ENCODE data around the gene DAAM1.
A peak's percentile ranks its signal among the peaks of the same experiment; 100 is the strongest.

The DAAM1 gene

DNA sequence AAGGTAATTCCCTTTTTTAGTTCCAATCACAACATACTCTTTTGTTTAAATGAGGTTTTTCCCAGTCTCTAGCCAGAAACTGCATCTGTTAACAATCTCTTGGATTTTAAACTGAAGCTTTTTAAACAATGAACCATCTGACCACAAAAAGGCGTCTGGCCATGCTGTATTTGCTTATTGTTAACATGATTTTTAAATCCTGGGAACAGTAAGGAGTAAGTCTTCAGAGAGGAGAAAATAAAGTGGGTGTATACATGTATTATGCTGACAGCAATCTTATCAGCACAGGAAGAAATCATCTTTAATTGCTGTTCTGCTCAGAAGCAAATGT lies 106.2 kb downstream of the DAAM1 start:
- no peak overlapping the region for H3K4me3 ChIP-seq (ENCODE audit: low read length in 2 of 2)
- H3K9ac ChIP-seq (ENCODE audit: low read depth in 1 of 2, low read length in 2 of 2), result no peak overlapping the region
- H3K36me3 ChIP-seq (ENCODE audit: control insufficient read depth in 2 of 2, insufficient read depth in 2 of 2, low read length in 2 of 2), result peaks cover 8 to 11% of the 10 kb centered on the region in 2 donors

DNA sequence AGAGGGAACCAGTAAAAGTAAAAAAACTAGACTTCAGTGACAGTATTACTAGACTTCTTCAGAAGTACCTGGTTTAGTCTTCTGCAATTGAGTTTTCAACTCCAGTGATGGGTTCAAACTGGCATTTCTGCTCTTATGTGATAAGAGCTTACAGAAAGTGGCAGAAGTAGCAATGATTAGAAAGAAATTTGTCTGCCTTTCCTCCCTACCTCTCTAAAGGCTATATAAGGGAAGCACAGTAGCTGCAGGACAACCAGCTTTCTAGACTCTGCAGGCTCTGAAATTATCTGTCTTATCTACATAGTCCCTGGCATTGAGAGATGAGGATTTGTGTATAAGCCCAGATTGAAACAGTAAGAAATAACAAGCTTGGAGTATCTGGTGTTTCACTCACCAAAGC lies 107.5 kb downstream of the DAAM1 start:
- Histone ChIP-seq H3K27ac (ENCODE audit: low read depth in 2 of 2, low read length in 2 of 2) (no peak overlapping the region), H3K36me3 (ENCODE audit: control insufficient read depth in 2 of 2, insufficient read depth in 2 of 2, low read length in 2 of 2) (peaks cover 8 to 11% of the 10 kb centered on the region in 2 donors), H3K4me1 (ENCODE audit: control insufficient read depth in 2 of 2, insufficient read depth in 2 of 2, low read length in 2 of 2) (no peaks in the 10 kb centered on the region), H3K9me3 (ENCODE audit: control insufficient read depth in 2 of 2, low read length in 2 of 2) (no peaks in the 10 kb centered on the region), H3K27me3 (ENCODE audit: control insufficient read depth in 2 of 2, insufficient read depth in 2 of 2, low read length in 2 of 2) (no peaks in the 10 kb centered on the region), H3K9ac (ENCODE audit: low read depth in 1 of 2, low read length in 2 of 2) (no peak overlapping the region), H3K4me3 (ENCODE audit: low read length in 2 of 2) (no peak overlapping the region)

More for the DNA sequence above, 106.2 kb downstream of the DAAM1 start:
- no peaks in the 10 kb centered on the region for H3K9me3 ChIP-seq (ENCODE audit: control insufficient read depth in 2 of 2, low read length in 2 of 2)
- no peaks in the 10 kb centered on the region for H3K4me1 ChIP-seq (ENCODE audit: control insufficient read depth in 2 of 2, insufficient read depth in 2 of 2, low read length in 2 of 2)
- peak overlapping the region in 1 of 2 donors; percentile 1 for H3K27ac ChIP-seq (ENCODE audit: low read depth in 2 of 2, low read length in 2 of 2)
- H3K27me3 ChIP-seq (ENCODE audit: control insufficient read depth in 2 of 2, insufficient read depth in 2 of 2, low read length in 2 of 2), result no peaks in the 10 kb centered on the region

DNA sequence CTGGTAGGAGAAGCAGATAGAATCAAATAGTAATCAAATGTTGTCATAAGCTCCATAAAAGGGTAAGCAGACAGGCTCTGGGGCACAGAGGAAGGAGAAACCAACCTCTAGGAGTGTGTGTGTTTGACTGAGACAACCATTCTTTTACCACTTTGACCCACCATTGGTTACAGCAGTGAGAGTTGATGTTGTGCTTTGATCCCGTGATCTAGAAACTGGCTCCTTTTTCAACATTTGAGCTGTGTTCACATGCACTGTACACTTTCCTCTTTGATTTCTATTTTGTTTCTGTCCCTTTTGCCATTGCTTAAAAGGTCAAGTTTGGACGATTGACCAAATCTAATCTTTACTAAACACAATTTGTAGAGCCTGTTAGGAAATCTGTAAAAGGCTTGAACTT lies 108.0 kb downstream of the DAAM1 start:
- Histone ChIP-seq H3K4me3 (ENCODE audit: low read length in 2 of 2) (no peak overlapping the region), H3K4me1 (ENCODE audit: control insufficient read depth in 2 of 2, insufficient read depth in 2 of 2, low read length in 2 of 2) (no peaks in the 10 kb centered on the region), H3K9me3 (ENCODE audit: control insufficient read depth in 2 of 2, low read length in 2 of 2) (no peaks in the 10 kb centered on the region), H3K27me3 (ENCODE audit: control insufficient read depth in 2 of 2, insufficient read depth in 2 of 2, low read length in 2 of 2) (no peaks in the 10 kb centered on the region), H3K36me3 (ENCODE audit: control insufficient read depth in 2 of 2, insufficient read depth in 2 of 2, low read length in 2 of 2) (peaks cover 8 to 10% of the 10 kb centered on the region in 2 donors), H3K27ac (ENCODE audit: low read depth in 2 of 2, low read length in 2 of 2) (no peak overlapping the region), H3K9ac (ENCODE audit: low read depth in 1 of 2, low read length in 2 of 2) (no peak overlapping the region)

DNA sequence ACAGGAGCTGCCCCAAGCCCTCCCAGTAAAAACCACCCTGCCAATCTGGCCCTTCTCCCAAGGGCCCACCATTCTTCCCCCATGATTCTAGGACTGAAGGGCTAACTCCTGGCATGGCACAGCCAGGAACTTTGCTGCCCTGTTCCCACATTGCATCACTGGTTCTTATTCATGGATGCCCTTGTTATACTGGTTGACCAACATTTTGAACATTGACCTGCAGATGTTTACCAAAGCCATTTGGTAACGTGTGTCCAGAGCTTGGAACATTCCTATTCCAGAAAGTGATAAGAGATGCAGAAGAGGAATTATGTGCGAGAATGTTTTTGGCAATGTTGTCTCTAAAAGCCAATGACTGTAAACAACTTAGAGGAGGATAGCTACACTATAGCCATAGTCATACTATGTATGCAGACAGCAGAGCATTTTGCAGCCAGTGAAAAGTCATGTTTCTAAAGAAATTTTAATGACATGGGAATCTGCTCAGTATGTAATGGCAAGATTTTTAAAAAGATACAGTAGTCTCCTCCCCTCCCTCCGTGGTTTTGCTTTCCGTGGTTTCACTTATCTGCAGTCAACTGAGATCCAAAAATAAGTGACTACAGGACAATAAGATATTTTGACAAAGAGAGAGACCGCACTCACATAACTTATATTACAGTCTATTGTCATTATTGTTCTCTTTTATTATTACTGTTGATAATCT lies 108.8 kb downstream of the DAAM1 start:
- no peak overlapping the region for H3K27ac ChIP-seq (ENCODE audit: low read depth in 2 of 2, low read length in 2 of 2)

DNA sequence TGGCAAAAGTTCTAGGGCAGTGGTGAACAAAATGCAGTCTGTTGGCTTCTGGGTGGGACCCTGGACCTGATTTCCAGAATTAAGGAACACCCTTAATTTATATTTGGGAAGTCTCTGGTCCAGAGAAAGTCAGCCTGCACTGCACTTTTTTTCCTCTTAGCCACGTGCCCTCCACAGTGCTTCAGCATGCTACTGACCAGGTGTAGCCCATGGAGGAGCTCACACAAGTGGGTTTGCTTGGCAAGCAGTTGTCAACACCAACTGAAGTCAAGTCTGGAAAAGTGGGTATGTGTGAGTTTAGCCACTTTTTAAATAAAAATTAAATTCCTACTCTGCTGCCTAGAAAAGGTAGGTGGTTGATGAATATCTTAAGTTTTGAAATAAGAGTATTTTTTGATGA lies 111.3 kb downstream of the DAAM1 start:
- Histone ChIP-seq H3K36me3 (ENCODE audit: control insufficient read depth in 2 of 2, insufficient read depth in 2 of 2, low read length in 2 of 2) (no peaks in the 10 kb centered on the region), H3K27me3 (ENCODE audit: control insufficient read depth in 2 of 2, insufficient read depth in 2 of 2, low read length in 2 of 2) (no peaks in the 10 kb centered on the region), H3K27ac (ENCODE audit: low read depth in 2 of 2, low read length in 2 of 2) (no peak overlapping the region), H3K4me1 (ENCODE audit: control insufficient read depth in 2 of 2, insufficient read depth in 2 of 2, low read length in 2 of 2) (no peaks in the 10 kb centered on the region), H3K4me3 (ENCODE audit: low read length in 2 of 2) (no peak overlapping the region), H3K9me3 (ENCODE audit: control insufficient read depth in 2 of 2, low read length in 2 of 2) (no peaks in the 10 kb centered on the region), H3K9ac (ENCODE audit: low read depth in 1 of 2, low read length in 2 of 2) (no peak overlapping the region)

More for the DNA sequence above, 108.8 kb downstream of the DAAM1 start:
- no peaks in the 10 kb centered on the region for H3K27me3 ChIP-seq (ENCODE audit: control insufficient read depth in 2 of 2, insufficient read depth in 2 of 2, low read length in 2 of 2)
- H3K36me3 ChIP-seq (ENCODE audit: control insufficient read depth in 2 of 2, insufficient read depth in 2 of 2, low read length in 2 of 2), result peaks cover under 1 to 2% of the 10 kb centered on the region in 2 donors
- no peaks in the 10 kb centered on the region for H3K4me1 ChIP-seq (ENCODE audit: control insufficient read depth in 2 of 2, insufficient read depth in 2 of 2, low read length in 2 of 2)
- H3K9ac ChIP-seq (ENCODE audit: low read depth in 1 of 2, low read length in 2 of 2), result no peak overlapping the region
- H3K9me3 ChIP-seq (ENCODE audit: control insufficient read depth in 2 of 2, low read length in 2 of 2), result no peaks in the 10 kb centered on the region
- no peak overlapping the region for H3K4me3 ChIP-seq (ENCODE audit: low read length in 2 of 2)

DNA sequence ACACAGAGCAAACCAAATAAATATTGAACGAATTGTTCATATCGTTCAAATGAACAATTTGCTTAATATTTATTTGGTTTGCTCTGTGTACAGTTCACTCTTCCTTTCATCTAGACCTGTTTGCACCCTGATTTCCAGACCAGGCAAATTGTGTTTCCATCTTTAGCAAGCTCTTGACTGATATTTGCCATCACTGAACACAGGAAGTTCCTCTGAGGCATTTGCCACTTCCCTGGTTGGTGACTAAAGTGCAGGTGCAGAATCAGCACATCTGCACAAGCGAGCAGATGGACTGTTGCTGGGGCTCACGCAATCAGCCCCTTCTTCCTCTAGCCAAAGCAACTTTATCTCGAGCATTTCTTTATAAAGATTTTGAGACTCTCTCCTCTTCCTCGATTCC lies 112.9 kb downstream of the DAAM1 start:
- Histone ChIP-seq H3K36me3 (ENCODE audit: control insufficient read depth in 2 of 2, insufficient read depth in 2 of 2, low read length in 2 of 2) (no peaks in the 10 kb centered on the region), H3K9me3 (ENCODE audit: control insufficient read depth in 2 of 2, low read length in 2 of 2) (no peaks in the 10 kb centered on the region), H3K27ac (ENCODE audit: low read depth in 2 of 2, low read length in 2 of 2) (no peak overlapping the region), H3K4me3 (ENCODE audit: low read length in 2 of 2) (no peak overlapping the region), H3K4me1 (ENCODE audit: control insufficient read depth in 2 of 2, insufficient read depth in 2 of 2, low read length in 2 of 2) (no peaks in the 10 kb centered on the region), H3K9ac (ENCODE audit: low read depth in 1 of 2, low read length in 2 of 2) (no peak overlapping the region), H3K27me3 (ENCODE audit: control insufficient read depth in 2 of 2, insufficient read depth in 2 of 2, low read length in 2 of 2) (no peaks in the 10 kb centered on the region)

DNA sequence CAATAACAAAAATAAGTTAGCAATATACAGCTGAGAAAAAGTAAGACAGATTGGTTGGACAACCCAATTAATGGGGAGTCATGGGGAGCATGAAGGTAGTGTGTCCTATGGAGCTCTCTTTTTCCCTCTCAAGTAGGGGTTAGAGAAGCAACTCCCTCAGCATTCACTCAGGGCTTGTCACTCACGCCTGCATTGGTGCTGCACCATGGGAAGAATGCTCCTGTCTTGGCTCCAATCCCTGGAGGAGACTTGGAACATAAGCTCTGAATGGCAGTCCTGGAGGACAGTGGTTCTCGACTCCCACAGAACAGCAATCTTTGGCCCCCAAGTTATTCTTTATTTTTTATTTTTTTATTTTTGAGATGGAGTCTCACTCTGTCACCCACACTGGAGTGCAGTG lies 113.8 kb downstream of the DAAM1 start:
- no peak overlapping the region for H3K4me3 ChIP-seq (ENCODE audit: low read length in 2 of 2)
- no peaks in the 10 kb centered on the region for H3K4me1 ChIP-seq (ENCODE audit: control insufficient read depth in 2 of 2, insufficient read depth in 2 of 2, low read length in 2 of 2)
- H3K27me3 ChIP-seq (ENCODE audit: control insufficient read depth in 2 of 2, insufficient read depth in 2 of 2, low read length in 2 of 2), result no peaks in the 10 kb centered on the region
- H3K36me3 ChIP-seq (ENCODE audit: control insufficient read depth in 2 of 2, insufficient read depth in 2 of 2, low read length in 2 of 2), result no peaks in the 10 kb centered on the region
- H3K9me3 ChIP-seq (ENCODE audit: control insufficient read depth in 2 of 2, low read length in 2 of 2), result no peaks in the 10 kb centered on the region
- H3K9ac ChIP-seq (ENCODE audit: low read depth in 1 of 2, low read length in 2 of 2), result no peak overlapping the region
- H3K27ac ChIP-seq (ENCODE audit: low read depth in 2 of 2, low read length in 2 of 2), result no peak overlapping the region

DNA sequence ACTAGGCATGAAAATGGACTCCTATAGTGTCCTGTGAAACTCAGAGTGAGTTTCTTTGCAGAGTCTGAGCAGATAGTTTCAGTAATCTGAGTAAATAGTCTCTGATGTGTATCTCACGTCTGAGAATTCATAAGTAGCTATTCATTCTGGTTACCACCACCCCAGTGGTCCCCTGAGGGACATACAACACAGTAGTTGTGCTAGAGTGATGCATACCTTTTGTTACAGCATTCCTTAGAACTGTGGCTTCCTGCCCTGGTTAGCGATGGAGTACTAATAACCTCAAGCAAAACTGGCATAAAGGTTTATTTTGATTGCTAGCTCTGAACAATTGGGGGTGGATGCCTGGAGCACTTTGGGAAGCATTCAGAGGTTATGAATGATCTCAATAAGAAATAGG lies 114.7 kb downstream of the DAAM1 start:
- no peak overlapping the region for H3K27ac ChIP-seq (ENCODE audit: low read depth in 2 of 2, low read length in 2 of 2)
- no peaks in the 10 kb centered on the region for H3K36me3 ChIP-seq (ENCODE audit: control insufficient read depth in 2 of 2, insufficient read depth in 2 of 2, low read length in 2 of 2)
- H3K9me3 ChIP-seq (ENCODE audit: control insufficient read depth in 2 of 2, low read length in 2 of 2), result no peaks in the 10 kb centered on the region
- H3K4me1 ChIP-seq (ENCODE audit: control insufficient read depth in 2 of 2, insufficient read depth in 2 of 2, low read length in 2 of 2), result no peaks in the 10 kb centered on the region
- no peak overlapping the region for H3K4me3 ChIP-seq (ENCODE audit: low read length in 2 of 2)
- no peak overlapping the region for H3K9ac ChIP-seq (ENCODE audit: low read depth in 1 of 2, low read length in 2 of 2)
- no peaks in the 10 kb centered on the region for H3K27me3 ChIP-seq (ENCODE audit: control insufficient read depth in 2 of 2, insufficient read depth in 2 of 2, low read length in 2 of 2)

DNA sequence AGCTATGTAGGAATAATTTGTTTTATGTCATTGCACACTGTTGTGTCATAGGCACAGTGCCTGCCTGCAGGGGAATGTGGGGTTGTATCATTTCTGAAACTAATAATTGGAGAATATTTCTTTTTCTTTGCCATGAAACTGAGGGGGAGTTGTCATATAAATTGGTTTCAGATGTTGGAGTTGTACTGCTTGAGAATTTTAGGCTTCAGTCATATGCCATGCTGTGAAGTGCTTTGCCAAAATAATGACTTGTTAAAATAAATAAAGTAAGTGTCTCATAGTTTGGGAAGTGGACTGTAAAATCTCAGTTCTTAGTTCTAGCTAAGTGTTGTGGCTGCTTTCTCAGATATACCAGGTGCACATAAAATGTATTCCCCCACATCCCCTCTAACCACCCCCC lies 116.8 kb downstream of the DAAM1 start:
- Histone ChIP-seq H3K4me1 (ENCODE audit: control insufficient read depth in 2 of 2, insufficient read depth in 2 of 2, low read length in 2 of 2) (no peaks in the 10 kb centered on the region), H3K27ac (ENCODE audit: low read depth in 2 of 2, low read length in 2 of 2) (no peak overlapping the region), H3K9me3 (ENCODE audit: control insufficient read depth in 2 of 2, low read length in 2 of 2) (no peaks in the 10 kb centered on the region), H3K4me3 (ENCODE audit: low read length in 2 of 2) (no peak overlapping the region), H3K9ac (ENCODE audit: low read depth in 1 of 2, low read length in 2 of 2) (no peak overlapping the region), H3K27me3 (ENCODE audit: control insufficient read depth in 2 of 2, insufficient read depth in 2 of 2, low read length in 2 of 2) (no peaks in the 10 kb centered on the region), H3K36me3 (ENCODE audit: control insufficient read depth in 2 of 2, insufficient read depth in 2 of 2, low read length in 2 of 2) (no peaks in the 10 kb centered on the region)

DNA sequence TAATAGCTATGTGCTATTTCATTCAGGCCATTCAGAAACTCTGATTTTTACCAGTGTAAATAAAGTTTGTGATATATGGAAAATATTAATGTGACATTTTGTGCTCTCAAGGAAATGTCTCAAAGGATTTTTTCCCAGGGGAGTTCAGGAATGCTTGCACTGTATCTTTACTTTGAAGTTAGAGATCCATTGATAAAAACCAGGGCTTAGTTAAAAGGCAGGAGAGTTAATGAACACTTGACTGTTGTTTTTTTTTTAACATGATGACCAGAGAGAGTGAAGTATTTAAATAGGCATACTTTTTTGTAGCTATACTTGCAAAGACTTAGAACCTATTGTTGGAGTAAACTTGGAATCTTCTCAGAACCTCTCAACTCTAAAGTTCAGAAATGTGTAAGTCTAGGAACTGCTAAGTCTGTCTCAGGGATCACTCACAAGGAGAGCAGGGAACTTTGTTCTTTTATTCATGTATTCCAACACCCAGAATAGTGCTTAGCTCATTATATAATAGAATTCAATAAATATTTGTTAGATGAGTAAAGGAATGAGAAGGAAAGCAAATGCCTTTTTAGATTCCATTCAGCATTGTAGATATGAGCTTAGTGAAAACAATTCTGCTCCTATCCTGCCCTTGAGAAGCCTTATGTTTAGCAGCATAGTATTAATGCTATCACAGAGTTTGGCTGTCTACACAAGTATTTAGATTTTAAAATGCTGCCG lies 117.5 kb downstream of the DAAM1 start:
- no peaks in the 10 kb centered on the region for H3K27me3 ChIP-seq (ENCODE audit: control insufficient read depth in 2 of 2, insufficient read depth in 2 of 2, low read length in 2 of 2)
- H3K36me3 ChIP-seq (ENCODE audit: control insufficient read depth in 2 of 2, insufficient read depth in 2 of 2, low read length in 2 of 2), result no peaks in the 10 kb centered on the region
- no peak overlapping the region for H3K27ac ChIP-seq (ENCODE audit: low read depth in 2 of 2, low read length in 2 of 2)
- no peak overlapping the region for H3K4me3 ChIP-seq (ENCODE audit: low read length in 2 of 2)
- no peak overlapping the region for H3K9ac ChIP-seq (ENCODE audit: low read depth in 1 of 2, low read length in 2 of 2)
- H3K9me3 ChIP-seq (ENCODE audit: control insufficient read depth in 2 of 2, low read length in 2 of 2), result no peaks in the 10 kb centered on the region
- no peaks in the 10 kb centered on the region for H3K4me1 ChIP-seq (ENCODE audit: control insufficient read depth in 2 of 2, insufficient read depth in 2 of 2, low read length in 2 of 2)

Data from mucosa of rectum (tissue), 2 donors.